GM18867 (cell line): Measurements from ENCODE around the gene MSTN.
A peak's percentile ranks its signal among the peaks of the same experiment; 100 is the strongest.

Source experiments
- ATAC-seq: cut with Tn5 transposase; IDR thresholded peaks from one replicate; pipeline ENCODE4 v1.9.1; 2021; ENCODE audit warnings: mild to moderate bottlenecking, moderate library complexity; ENCODE audit not compliant: unreplicated experiment

Gene MSTN

DNA sequence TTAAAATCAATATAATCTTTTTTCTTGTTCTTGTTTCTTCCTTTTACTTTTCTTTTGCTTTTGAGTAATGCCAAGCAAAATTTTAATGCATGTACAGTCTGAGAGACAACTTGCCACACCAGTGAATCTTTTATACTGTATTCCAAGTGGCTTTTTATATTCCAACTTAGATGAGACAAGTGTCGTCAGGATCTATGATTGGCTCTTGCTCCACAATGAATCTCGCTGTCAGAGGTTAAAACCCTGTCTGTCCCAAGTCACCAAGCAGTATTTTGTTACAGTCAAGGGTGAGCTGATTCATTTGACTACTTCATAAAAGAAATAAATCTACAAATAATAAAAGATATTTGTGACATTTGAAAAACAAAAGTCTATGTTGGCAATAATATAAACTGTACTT is at the start of gene MSTN:
Gene MSTN (minus strand): TSS at position 129 of the 400 bp plus-strand sequence. CDS start 133 bp downstream, outside the sequence.
- ATAC-seq: no peak

DNA sequence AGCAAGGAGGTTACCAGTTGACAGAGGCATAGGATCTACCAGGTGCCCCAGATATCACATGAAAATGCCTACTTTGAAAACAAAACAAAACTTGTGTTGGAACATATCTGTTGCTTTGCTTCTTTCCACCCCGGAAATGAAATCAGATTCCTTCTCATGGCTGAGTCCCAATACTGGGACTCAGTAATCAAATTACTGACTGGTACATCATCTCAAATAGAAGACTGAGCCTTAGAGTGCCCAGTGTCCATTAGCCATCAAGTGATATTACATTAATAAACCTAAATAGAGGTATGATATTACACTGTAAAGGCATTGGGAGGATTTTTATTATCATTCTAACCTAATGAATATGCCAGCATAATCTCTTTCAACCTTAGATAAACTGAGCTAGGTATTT is 48.6 kb upstream of the MSTN start:
- no peak for ATAC-seq

DNA sequence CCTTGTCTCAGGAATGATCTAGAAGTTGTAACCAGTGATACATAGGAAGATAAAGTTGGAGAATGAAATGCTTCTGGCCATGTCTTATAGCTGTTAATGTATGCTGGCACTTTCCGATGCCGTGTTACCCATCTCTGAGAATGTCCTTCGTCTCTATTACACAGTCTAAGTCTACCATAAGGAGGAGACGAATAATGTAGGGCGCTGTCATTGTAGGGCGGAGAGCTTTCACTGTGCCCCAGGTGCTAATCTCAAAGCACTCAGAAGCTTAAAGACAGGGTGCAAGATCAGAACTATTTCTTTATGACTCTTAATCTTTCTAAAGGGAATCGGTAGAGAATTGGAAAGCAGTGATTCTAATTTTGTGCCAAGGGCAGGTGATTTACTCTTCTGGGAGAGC is 48.2 kb upstream of the MSTN start:
- no peak for ATAC-seq

DNA sequence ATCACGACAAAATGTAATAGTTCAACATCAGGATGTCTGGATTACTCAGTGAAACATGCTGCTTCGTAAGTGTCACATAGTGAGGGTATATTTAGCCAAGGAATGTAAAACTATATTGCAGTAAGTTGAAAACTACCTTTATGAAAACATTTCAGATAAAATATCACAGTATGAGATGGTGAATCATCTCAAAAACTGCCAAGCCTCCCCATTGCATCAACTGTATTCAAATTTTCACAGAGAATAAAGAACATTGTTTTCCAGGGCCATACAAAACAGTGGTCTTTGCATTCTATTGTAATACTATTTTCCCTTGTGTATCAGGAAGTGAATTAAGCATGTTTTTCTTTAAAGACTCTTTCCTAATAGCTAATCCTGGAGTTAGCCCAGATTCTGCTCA is 47.6 kb upstream of the MSTN start:
- ATAC-seq: no peak

DNA sequence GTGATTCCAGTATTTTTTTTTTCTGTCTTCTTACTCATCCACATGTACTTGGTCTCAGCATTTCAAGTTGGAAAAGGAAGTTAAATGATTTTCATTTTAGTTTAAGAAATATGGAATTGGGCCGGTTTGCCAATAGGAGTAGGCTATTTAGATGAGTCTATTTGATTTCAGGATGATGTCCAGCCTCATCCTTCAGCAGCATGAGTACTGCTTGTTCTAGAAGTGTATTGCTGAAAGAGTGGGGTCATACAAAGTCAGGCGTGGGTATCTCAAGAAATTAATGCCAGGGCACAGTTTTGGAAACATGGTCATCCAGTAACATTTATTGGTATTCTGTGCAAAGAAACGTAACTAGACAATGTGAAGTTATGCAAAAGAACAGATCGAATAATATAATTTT is 44.9 kb upstream of the MSTN start:
- no peak for ATAC-seq

DNA sequence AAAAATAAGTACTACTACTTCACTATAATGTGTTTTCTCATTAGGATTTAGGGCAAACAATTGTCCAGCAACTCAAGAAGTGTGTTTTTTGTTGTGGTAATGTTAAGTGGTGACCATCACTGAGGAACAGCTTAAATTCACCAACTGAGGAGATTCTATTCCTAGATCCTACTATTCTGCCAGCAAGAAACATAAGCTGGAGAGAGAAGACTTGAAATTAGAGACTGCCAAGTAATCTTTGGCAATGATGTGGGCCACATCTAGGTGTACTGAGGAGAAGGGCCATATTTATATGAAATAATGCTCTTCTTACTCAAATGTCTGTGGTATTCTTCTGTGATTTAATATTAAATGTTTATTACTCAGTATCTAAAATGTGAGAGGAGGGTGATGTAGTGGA is 44.3 kb upstream of the MSTN start:
- ATAC-seq: no peak

DNA sequence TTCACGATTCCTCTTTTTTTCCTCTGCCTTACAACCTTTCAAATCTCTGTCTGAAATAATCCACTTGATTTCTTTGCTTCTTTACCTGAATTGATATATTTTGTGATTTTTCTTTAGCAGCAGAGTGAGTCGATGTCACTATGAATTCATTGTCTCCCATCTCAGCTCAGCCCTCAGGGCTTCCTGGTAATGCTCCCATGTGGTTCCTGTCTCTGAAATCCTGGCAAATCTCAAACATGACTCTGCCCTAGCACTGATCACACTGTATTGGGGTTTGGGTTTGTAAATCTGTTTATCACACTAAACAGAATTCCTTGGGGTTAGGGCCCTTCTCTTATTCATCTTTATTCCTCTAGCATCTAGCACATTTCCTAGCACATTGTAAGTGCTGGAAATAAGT is 43.0 kb upstream of the MSTN start:
- no peak for ATAC-seq

DNA sequence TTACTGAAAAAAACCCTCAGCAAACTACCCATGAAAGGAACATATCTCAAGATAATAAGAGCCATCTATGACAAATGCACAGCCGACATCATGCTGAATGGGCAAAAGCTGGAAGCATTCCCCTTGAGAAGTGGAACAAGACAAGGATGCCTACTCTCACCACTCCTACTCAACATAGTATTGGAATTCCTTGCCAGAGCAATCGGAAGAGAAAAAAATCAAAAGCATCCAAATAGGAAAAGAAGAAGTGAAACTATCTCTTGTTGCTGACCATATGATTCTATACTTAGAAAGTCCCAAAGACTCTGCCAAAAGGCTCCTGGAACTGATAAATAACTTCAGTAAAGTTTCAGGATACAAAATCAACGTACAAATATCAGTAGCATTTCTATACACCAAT is 40.6 kb upstream of the MSTN start:
- no peak for ATAC-seq

DNA sequence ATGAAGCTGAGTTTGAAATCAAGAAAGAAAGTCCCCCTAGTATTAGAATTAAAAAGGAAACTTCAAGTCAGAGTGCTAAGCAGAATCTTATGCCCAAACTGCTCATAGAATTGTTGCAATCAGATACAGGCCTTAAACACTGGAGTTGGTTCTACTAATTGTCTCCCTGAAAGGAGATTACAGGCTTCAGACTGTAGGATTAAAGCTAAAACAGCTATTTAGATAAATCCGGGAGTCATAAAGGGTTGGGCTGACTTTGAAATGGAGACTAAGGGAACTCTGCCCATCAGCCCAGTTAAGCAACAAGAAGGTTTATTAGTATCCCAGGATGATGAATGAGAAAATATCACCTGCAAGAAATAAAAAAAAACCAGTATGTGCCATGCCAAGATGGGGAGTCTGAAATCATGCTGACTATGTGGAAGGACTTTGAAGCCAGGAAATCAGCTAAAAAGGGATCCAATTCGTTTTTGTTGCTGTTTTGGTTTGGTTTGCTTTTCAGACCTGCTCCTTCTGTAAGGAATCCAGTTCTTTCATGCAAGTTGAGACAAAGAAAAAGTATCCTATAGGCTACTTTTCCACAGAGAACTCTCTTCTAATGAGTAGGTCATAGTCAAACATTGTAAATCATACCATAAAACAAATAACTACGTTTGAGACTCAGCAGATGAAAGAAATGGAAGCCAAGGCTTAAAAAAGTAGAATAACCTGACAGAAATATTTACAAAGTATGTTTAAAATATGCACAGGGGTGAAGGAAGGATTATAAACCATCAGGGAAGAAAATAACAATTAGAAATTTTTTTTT is 37.6 kb upstream of the MSTN start:
- ATAC-seq: no peak

DNA sequence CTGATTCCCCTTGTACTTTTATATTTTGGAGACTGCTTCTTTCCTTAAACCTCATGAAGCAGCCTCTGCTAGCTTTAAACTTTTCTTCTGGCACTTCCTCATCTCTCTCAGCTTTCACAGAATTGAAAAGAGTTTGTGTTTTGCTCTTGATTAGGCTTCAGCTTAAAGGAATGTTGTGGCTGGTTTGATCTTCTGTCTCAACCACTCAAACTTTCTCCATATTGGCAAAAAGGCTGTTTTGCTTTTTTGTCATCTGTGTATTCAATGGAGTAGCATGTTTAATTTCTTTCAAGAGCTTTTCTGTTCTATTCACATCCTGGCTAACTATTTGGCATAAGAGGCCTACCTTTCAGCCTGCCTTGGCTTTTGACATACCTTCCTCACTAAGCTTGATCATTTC is 36.3 kb upstream of the MSTN start:
- no peak for ATAC-seq

DNA sequence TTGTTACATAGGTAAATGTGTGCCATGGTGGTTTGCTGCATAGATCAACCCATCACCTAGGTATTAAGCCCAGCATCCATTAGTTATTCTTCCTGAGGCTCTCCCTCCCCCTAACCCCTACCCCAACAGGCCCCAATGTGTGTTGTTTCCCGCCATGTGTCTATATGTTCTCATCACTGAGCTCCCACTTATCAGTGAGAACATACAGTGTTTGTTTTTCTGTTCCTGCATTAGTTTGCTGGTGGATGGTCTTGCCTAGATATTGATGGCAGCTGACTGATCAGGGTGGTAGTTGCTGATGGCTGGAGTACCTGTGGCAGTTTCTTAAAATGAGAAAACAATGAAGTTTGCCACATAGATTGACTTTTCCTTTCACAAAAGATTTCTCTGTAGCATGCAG is 34.6 kb upstream of the MSTN start:
- ATAC-seq: no peak

DNA sequence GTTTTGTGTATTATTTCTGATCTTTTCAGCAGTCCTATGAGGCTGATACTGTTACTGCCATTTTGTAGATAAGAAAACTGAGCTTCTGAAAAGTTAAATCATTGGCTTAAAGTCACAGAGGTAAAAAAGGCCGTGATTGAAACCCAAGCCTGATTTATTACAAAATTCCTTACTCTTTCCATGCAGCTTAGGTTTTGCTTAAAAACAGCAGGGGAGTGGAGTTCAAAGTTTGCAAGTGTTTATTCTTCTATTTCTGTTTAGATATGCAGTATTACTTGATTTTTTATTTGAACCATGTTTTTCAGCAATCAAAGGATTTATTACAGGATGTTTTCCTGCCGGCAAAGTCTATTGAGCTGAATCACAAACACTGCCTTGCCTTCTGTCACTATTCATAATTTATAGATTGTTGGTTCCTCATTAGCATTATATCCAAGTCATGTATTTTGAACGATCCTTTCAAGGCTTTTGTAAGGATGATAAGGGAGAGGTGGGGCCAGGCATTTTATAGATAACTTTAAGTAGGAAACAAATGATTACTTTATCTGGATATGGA is 31.9 kb upstream of the MSTN start:
- no peak for ATAC-seq

DNA sequence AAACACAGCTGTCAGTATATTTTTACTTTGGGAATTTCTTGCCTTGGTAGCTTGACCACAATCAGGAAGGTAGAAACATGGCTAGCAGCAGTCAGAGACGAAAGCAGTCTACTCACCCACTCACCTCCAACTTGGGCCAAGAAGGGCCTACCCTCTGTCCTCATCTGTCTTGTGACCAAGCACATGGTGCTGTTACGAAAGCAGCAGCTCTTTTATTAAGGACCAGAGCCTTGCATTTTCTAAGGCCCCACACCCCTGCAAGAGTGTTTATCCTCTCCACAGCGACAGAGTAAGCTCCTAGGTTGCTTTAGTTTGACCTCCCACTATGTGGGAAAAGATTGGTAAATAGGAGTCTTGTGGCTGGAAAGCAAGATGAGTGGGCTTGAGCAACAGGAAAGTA is 31.3 kb upstream of the MSTN start:
- no peak for ATAC-seq

DNA sequence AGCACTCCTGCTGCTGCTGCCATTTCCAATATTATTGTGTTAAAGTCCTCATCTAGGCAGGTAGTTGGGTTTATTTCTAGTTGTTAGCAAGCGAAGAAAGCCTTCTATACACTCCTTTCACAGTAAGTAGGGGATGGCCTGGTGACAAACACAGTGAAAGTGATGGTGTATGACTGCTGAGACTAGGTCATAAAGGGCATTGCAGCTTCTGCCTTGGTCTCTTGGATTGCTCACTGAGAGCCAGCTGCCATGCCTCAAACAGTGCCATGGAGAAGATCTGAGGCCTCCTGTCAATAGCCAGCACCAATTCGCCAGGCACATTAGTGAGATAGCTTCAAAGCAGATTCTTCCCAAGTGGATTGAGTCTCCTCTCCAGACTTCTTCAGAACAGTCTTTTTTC is 27.6 kb upstream of the MSTN start:
- ATAC-seq: no peak

DNA sequence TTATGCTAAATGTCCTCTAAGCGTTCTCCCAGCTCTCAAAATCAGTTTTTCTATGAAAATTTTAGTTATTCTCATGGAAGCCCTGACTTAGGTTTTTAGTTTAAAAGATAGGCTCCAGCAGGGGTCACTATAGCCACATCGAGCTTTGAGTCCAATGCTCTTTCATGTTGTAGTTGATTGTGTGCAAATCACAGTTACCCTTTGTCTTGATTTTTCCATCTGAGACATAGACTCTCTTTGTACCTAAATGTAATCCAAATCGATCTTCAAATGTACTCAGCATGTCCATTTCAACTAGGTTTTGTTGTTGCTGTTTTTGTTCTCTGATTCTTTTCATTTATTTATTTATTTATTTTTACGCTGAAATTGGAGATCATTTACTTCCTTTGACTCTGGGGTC is 26.4 kb upstream of the MSTN start:
- ATAC-seq: no peak

DNA sequence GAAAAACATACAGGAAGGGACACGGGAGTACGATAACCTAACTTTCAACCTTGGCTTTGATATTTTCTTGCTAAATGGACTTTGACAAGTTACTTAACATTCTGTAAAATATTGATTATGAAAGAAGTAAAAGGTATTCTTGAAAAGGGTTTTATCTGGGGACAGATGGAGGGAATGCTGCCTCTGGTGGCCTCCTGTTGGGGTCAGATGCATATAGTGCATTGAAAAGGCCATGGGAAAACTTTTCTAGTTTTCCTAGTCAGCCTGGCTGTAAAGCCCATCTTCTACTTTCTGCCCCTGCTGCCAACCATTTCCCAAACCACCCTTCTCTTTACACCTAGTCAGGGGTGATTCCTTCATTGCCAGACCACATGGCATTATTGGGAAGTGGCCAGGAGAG is 22.2 kb upstream of the MSTN start:
- ATAC-seq: no peak

DNA sequence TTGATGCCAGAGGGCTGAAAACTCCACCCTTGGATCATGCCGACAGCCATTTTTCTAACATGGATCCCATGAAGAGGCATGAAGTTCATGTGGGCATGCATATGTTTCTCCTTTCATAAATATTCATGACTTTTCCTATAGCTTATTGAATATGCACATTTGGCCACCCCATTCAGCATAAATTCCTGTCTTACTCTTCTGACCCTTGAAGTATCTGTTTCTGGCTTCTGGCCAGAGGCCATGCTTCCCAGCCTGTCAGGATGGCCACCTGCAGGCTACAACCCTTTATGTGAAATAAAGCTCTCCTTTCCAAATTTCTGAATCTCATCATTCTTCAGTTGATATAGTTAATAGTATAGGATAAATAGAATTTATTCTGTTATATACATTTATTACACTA is 19.6 kb upstream of the MSTN start:
- ATAC-seq: no peak

DNA sequence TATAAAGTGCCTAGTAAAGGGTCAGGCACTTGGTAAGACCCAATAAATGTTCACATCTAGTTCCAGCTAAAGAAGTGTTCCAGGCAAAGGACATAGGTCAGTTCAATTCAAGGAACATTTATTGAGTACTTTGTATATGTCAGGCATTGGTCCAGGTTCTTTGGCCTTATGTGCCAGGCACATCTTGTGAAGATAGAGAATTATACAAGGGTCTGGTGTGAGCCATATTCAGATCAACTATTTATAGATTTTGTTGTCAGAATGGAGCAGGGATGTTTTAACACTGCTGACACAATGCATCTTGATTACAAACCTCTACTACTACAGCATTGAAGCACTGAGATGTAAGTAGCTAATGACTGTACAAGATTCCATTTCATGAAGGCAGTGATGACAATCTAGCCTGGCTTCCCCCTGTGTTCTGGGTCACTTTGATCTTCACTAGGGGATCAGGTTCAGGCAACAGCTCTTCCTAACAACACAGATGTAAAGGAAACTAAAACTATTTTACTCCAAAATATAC is 18.1 kb upstream of the MSTN start:
- no peak for ATAC-seq

DNA sequence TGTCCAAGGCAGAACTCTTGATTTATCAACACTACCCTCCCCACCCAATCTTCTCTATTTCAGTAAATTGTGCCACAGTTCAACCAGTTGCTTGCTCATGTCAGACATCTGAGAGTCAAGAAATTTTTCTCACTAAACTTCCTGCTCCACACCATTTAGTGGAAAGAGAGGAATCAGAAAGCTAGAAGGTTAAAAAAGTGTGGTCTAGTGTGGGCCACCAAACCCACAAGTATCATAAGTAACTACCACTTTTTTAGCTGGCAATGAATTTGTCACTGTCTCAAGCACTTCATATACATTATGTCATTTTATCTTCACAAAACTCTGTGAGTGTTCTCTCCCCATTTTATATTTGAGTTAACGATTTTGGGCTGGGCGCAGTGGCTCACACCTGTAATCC is 16.6 kb upstream of the MSTN start:
- no peak for ATAC-seq

DNA sequence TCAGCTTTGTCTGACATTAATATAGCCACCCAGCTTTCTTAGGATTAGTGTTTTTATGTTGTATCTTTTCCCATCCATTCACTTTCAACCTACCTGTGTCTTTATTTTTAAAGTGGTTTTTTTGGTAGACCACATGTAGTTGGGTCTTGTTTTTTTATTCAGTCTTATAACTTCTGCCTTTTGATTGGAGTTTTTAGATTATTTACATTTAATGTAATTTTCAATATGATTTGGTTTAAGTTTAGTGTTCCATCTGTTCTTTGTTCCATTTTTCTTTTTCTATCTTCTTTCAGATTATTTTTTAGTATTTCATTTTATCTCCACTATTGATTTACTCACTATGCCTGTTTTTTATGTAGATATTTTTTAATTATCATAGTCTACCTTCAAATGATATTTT is 13.1 kb upstream of the MSTN start:
- ATAC-seq: no peak

DNA sequence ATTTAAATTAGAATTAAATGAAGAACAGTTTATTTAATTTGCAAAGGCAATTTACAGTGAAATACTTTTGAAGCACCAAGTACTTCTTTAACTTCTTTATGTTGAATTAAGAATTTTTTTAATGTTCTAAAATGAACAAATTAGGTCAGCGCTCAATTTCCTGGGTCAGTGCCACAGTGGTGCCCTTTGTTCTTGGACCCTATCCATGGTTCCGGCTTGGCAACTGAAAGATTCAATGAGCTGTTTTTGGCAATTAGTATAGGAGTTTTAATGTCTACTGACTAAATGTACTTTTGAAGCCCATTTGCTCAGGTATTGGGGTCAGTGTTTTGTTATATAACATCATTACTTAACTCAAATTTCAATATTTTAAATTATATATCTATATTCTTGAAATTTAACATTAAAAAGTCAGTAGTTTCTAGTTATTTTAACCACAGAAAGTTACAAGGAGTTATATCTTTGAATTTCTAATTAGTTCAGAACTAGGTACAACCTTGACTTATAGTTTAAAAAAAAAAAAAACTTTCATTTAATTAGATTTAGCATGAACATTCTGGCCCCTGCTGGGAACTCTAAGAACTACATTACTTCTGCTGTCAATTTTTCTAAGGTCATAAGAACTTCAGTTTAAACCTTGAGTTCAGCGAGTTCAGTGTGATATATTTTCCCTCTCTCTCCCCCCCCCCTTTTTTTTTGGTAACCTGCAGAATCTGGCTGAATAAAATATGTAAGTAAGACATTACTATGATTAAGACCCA is 7.6 kb upstream of the MSTN start:
- peak; percentile 73 for ATAC-seq

DNA sequence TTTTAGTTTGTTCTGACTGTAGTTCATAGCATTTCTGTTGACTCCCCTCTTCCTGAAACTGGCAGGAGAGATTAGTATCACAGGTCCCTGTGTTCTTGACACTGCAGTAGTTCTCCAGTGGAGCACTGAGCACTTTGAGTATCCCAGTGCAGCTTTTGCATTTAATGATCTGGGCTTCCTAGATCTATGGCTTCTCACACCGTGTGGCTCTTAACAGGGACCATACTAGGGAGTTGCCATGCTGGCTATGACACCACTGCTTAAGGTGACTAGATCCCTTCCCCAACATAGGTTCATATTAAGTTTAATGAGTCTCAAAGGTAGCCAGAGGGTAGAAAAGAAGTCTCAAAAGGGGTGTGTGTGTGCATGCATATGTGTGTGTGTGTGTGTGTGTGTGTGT is 6.2 kb upstream of the MSTN start:
- no peak for ATAC-seq
